ENCODE measurements around the gene PIEZO2.

Gene PIEZO2

DNA sequence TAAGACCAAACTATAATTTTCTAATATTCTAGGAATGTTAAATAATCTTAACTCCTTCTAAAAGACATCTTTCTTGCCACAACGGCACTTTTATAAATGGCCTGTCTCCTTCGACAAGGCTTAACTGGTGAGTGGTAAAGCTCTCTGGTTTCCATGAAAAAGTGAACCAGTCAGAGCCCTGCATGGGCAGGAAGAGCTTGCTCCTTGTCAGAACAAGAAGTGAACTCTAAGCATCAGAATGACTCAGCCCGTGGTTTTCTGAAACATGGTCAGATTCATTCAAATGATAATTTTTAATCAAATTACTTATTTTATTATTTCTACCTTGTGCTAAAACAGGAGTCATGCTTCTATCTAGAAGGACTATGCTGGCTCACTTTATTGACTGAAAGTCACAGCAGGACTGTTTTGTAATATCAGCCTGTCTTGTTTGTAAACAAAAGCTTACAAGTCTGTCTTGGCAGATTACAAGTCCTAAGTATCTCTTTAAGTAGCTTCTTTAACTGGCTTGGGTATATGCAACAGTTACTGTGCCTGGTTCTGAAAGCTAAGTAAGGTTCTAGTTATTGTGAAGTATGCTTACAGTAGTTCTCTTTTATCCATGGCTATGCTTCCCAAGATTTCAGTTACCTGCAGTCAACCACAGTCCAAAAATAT, 378.2 kb downstream of the PIEZO2 start:
- no peak for DNase-seq

GRCh38 chr18:10770264-10770663, 379.1 kb downstream of the PIEZO2 start:
- no peak for DNase-seq

DNA sequence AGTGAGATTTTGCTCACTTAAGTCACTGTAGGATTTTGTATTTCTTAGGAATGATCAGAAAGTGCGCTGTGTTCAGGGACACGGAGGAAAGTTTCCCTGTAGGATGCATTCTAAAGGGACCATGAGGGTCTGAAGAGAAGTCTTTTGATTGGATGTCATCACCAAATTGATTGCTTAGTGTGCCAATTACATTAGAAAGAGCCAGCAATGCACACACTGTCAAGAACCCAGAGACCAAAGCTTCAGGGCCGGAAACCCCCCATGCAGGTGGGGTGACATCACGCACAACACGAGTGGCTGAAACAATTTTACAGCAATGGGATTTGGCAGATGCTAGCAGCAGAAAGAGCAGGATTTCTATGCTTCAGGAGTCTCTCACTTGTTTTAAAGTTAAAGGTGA, 381.1 kb downstream of the PIEZO2 start:
- DNase-seq: no peak

DNA sequence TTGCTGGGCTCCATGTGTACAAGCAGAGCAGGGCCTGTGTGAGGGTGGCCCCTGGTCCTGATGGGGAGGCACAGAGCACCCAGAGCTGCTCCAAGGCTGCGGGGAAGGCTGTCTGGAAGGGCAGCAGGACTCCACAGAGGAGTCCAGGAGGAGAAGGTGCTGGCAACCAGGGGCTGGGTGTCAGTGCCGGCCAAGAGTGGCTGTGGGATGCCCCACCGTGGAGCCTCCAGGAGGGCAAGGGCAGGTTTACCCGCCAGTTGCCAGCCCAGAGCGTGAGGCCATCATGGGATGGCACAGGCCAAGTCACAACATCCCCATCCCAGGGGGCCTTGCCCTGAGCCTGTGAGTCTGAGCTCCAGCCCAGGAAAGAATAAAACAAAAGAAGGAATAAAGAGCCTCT, 381.7 kb downstream of the PIEZO2 start:
- no peak for DNase-seq

- no peak for DNase-seq
These were observed 388.4 kb downstream of the PIEZO2 start for GRCh38 chr18:10760986-10761385.

DNA sequence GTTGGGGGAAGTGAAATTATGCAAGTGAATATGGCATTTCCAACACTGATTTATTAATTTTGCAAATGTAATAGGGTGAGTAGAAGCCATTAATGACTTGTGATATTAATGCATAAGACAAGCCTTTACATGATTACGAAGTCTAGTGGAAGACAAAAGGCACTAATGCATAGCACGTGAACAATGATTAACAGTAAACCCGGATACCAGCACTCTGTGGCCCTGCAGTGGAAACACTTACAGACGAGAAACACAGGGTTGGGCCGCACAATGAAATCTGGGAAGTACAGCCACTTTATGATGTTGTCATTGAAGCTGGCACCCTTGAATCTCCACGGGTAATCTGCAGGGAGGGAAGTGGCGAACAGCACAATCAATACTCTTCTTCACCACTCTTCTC, 390.1 kb downstream of the PIEZO2 start:
- no peak for DNase-seq

GRCh38 chr18:10757946-10758345, 391.4 kb downstream of the PIEZO2 start:
- no peak for DNase-seq

GRCh38 chr18:10757349-10757748, 392.0 kb downstream of the PIEZO2 start:
- no peak for DNase-seq

- DNase-seq: no peak
These were observed 393.5 kb downstream of the PIEZO2 start for GRCh38 chr18:10755855-10756254.

GRCh38 chr18:10754128-10754527, 395.2 kb downstream of the PIEZO2 start:
- no peak for DNase-seq

DNA sequence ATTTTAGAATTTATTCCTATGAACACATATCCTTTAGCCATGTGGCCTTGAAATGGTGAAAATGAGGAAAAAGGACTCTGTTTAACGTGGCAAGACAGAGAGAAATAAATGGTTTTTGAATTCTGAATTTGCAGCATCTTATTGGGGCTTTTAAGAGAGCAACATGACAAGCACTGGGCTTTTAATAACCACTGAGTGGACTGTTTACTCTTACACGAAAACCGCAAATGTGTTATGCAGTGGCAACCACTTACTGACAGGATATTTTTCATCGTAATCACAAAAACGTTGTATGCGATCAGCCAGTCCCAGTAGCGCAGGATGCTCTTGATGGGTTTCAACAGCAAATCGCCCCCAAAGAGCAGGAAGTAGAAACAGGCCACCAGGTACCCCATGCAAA, 397.0 kb downstream of the PIEZO2 start:
- DNase-seq: no peak

DNA sequence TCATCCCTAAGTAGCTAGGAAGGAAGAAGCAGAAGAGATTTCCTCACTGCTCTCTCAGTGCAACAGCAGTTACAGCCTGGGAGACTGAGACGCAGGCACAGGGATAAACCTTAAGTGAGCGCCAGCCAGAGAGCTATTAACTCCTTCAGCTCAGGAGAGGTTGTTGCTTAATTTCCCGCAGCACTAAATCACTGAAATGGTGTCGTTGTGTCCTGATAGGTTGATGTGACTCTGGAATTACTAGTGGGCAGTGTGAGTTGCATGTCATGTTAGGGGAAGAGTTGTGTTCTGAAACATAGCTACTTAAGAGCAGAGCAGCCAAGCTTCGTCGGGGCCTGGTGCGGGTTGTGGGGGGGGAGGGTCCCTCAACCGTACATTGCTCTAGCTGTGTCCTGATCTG, 397.7 kb downstream of the PIEZO2 start:
- DNase-seq: no peak

GRCh38 chr18:10750191-10751035, 399.0 kb downstream of the PIEZO2 start:
- DNase-seq: no peak

GRCh38 chr18:10748641-10749040, 400.7 kb downstream of the PIEZO2 start:
- DNase-seq: no peak

- no peak for DNase-seq
These were observed 403.4 kb downstream of the PIEZO2 start for GRCh38 chr18:10745971-10746370.

DNA sequence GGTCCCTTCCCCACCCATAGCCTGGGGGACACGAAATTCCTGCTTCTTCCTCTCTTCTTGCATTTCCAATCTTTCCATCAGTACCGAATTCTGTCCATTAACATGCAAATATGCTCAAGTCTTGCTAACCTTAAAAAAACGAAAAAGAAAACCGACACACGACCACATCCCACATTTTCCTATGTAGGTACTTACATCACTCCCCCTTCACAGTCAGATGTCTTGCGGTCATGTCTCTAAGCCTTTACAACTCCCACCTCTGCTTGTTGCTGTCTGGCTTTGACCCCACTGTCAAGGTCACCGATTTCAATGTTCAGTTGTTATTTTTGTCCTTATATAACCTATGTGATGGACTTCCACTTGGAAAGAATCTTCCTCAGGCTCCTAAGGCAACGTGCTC, 404.1 kb downstream of the PIEZO2 start:
- no peak for DNase-seq

DNA sequence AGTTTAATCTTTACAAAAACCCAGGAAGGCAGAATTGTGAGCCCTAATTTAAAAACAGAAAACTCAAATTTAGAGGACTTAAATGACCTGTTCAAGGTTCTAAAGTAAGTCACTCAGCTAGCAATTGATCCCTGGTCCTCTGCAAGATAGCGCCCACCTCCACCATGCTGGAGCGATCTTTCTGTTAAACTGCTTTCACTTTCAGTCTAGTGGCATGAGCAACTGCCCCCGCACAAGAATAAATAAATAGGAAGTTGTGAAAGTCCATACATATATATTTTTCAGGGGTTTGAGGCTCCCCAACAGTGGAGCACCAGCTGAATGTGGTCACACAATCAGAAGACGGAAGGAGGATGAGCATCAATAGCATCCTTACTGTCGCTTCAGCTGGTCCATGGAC, 405.6 kb downstream of the PIEZO2 start:
- DNase-seq: no peak

GRCh38 chr18:10739152-10739551, 410.2 kb downstream of the PIEZO2 start:
- DNase-seq: no peak

DNA sequence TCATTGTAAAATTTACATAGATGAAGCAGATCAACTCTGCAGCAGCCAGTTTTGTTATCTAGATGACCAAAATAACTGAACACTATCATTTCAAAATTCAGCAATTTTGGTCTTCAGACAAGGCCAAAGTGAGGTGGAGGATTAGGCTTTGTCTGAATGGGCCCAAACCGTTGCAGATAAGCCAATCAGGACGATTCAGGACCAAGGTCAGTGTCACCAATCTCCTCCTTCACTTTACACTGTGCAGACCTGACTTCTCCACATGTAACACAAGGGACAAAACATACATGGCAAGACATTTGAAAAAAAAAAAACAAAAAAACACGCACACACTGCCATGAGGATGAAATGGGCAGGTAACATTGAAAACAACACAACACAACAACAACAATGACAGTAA, 412.4 kb downstream of the PIEZO2 start:
- no peak for DNase-seq

GRCh38 chr18:10732990-10733389, 416.4 kb downstream of the PIEZO2 start:
- no peak for DNase-seq

GRCh38 chr18:10727477-10727876, 421.9 kb downstream of the PIEZO2 start:
- no peak for DNase-seq

DNA sequence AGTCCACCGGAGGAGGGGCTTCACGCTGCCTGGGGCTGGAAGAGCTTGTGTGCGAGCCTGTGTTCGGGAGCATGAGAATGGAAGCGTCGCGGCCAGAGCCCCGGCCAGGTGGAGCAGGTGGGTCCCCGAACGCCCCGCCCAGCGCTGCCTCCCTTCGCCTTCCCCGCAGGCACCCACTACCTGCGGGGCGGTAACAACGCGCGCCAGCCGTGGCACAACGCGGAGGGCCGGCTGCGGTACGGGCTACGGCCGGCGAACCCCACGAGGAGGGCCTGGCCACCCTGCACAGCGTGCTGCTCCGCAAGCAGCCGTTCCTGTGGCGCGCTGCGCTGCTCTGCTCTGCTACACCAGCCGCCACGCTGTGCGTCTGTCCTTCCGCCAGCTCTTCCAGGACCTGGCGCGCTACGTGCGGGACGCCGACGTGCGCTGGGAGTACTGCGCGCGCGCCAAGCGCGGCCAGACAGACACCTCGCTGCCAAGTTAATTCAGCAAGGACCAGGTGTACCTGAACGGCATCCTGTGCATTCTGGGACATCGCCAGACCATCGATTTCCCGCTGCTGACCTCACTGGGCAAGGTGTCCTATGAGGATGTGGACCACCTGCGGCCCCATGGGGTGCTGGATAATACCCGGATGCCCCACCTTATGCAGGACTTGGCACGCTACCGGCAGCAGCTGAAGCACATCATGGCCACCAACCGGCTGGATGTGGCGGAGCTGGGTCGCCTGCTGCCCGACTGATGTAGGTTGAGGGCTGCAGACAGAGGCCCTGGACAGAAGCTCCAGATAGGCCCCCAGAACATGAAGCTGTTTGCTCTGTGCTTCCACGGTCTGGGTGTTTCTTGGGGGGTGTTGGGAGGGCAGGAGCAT, 422.9 kb downstream of the PIEZO2 start:
- no peak for DNase-seq

GRCh38 chr18:10724666-10725065, 424.7 kb downstream of the PIEZO2 start:
- no peak for DNase-seq

GRCh38 chr18:10723496-10723895, 425.9 kb downstream of the PIEZO2 start:
- no peak for DNase-seq

Data from amniotic stem cell (primary cell).